Fibroblast of the aortic adventitia (primary cell): ENCODE data around the gene FBXL17. TPM values are rescaled to one million over a fixed set of nuclear protein-coding genes. Genes with fewer than 3 reads are reported as not detected.

Experiments
- DNase-seq: peaks from one replicate; pipeline ENCODE4 v3.0.0-alpha.2; 2010; ENCODE audit warnings: low read depth
- H3K4me3 ChIP-seq: 2 replicates; pipeline ENCODE4 v1.5.1; 2011; ENCODE audit warnings: low read depth, mild to moderate bottlenecking, control low read depth, low read length, moderate library complexity
- small RNA-seq: library from RNA; depleted of rRNA; stranded (forward); fragments of <200 nt; gene quantifications from one replicate; pipeline ENCODE3, GENCODE V24; 2012
- total RNA-seq: library from RNA; depleted of rRNA; stranded (reverse); fragments of >200 nt; gene quantifications from 2 replicates; pipeline ENCODE4 v1.2.3, GENCODE V29; 2012; ENCODE audit warnings: low replicate concordance
- TF ChIP-seq, protein P1 (sequence below): IDR thresholded peaks from 2 replicates; pipeline ENCODE4 v1.5.1; 2011; ENCODE audit warnings: mild to moderate bottlenecking, low read length, control low read depth, inconsistent platforms; ENCODE audit not compliant: insufficient read depth

The FBXL17 gene
- total RNA-seq, 1 donor: 19.7 TPM

DNA sequence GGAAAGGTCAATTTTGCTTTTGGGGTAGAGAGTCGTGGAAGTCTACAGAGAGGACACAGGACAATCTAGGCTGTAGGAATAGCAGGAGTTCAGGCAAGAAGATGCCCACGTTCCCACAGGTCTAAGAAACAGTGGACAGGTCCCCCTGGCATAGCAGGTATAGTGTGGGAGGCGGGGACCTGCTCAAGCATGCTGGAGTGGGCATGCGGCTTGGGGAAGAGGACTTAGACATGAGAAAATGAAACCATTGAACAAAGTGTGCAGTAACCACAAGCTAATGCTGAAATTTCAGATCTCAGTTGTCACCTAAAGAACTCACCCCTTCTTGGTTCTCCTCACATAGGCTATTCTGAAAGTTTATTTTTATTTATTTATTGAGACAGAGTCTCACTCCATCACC is 568.3 kb downstream of the FBXL17 start:
- TF ChIP-seq, protein P1, sequence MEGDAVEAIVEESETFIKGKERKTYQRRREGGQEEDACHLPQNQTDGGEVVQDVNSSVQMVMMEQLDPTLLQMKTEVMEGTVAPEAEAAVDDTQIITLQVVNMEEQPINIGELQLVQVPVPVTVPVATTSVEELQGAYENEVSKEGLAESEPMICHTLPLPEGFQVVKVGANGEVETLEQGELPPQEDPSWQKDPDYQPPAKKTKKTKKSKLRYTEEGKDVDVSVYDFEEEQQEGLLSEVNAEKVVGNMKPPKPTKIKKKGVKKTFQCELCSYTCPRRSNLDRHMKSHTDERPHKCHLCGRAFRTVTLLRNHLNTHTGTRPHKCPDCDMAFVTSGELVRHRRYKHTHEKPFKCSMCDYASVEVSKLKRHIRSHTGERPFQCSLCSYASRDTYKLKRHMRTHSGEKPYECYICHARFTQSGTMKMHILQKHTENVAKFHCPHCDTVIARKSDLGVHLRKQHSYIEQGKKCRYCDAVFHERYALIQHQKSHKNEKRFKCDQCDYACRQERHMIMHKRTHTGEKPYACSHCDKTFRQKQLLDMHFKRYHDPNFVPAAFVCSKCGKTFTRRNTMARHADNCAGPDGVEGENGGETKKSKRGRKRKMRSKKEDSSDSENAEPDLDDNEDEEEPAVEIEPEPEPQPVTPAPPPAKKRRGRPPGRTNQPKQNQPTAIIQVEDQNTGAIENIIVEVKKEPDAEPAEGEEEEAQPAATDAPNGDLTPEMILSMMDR: no peak
- no peak for DNase-seq
- H3K4me3 ChIP-seq: no peak overlapping the region

DNA sequence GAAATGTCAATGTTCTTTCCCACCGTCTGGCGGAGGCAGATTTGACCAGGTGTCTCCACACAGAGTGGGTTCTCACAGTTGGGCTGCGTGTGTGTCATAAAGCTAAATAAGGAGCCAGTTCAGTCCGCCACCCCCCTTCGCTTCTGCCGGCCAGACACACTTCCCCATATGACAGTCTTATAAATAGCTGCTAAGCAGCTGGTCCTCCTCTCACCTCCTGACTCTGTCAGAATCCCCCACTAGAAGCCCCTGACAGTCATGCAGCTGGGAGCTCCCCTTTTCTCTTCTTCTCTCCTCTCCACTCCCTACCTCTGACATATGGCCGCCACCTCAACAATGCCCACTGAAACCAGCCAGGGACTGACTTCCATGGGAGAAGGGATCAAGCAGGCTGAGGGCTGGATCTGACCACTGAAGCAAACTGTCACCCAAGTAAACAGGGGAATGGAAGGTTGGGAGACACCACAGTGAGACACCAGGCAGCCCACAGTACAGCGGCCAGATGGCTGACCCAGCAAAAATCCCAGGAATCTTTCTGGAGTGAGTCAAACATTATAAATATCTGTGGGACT is 569.2 kb downstream of the FBXL17 start:
- TF ChIP-seq, protein P1: no peak
- peak; percentile 9 for DNase-seq
- no peak overlapping the region for H3K4me3 ChIP-seq

DNA sequence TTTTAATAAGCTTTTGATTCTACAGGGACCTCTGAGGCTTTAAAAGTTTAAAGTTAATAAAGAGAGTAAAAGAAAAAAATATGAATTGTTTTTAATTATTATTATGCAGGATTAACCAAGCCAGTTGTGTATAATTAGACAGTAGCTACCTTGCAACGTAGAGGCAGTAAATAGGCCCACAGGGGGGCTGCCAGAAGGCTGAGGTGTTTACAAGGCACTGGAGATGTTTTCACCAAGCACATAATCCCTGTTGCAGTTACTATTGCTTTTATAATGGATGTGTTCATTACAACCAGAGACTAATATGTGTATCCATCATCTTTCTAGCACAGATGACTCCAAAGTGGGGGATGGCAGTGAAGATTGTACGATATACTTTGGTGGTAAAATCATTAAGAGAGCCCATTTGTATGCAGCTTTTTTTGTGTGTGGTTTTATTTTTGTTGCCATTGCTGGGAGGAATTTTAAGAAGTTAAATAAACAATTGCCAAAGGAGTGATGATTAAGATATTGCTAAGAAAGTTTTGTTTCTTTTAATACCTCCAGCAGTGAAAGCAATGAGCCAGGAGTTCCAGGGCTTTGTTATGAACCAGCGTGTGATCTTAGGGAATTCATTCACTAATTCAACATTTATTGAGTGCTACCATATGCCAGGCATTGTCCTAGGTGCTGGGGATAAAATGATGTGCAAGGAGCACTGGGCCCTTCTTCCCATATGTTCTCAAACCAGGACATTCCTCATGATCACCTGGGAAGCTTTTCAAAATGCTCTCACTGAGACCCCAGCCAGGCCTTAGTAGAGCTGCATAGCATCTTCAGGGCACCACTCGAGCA is 572.5 kb downstream of the FBXL17 start:
- DNase-seq: no peak
- TF ChIP-seq, protein P1: no peak
- no peak overlapping the region for H3K4me3 ChIP-seq

Small RNA genes lying within 50 kb of the gene (small RNA-seq; reads per million reads assigned to genes)
- not detected for gene RN7SKP122
